EL (cell line): ENCODE data around the gene CAMSAP3.
"Not testable (repeated sequence)": the region's sequence is repeated elsewhere in the genome, so short reads cannot be mapped to it uniquely, and the experiment has no call there.

Experiments used
- DNase-seq: peaks from one replicate; pipeline ENCODE4 v3.0.0-alpha.2; 2016

Gene CAMSAP3

DNA sequence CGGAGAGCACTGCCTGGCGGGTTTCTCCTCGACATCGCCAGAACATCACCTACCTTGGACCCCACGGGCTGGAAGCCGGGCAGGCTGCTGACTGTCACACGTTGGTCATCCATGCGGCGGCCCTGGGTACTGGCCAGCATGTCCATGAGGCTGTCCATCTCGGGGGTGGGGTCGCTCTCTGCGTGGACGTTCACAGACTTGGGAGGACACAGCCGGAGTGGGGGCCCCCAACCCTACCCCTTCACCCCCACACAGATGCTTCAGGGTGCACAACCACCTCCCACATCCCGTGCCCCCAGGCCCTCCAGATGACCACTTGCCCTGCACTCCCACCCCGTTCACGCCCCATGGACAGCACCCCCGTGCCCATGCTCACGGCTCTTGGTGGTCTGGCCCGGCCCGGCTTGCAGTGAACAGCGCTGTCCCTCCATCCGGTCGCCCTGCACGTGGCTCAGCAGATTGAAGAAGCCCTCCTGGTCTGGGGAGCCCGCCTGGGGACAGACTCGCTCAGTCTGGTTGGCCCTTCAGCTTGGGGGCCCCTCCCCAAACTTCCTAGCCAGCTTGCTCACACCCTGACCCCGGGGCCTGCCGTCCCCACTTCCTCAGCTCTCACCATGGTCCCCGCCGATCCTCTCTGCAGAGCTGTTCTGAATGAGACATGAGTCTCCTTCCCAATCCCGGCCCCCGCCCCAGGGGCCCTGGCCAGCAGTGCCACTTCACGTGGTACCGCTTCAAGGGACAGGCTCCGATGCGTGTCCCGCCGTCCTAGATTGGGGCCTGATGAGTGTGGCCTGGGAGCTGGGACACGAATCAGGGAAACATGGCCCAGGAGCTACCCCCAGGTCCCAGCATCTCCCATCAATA, 36.9 kb downstream of the CAMSAP3 start:
- DNase-seq, result no peak

DNA sequence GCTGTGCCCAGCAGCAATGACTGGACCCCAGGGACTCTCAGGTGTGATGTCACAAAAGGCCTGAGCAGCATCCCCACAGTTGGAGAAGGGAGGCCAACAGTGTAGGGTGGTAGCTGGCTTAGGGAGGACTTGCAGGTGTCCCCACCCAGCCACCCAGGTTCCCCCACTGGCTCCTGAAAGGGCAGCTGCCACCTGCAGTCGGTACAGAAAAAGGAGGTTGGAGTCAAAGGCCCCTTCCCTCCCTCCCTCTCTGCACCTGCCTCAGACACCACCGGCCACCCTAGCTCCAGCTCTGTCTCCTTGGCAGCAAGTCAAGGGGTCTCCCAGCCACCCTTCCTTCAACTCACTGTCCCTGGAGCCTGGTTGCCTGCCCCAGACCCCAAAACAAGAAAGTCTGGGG, 38.0 kb downstream of the CAMSAP3 start, which contains the start of gene PCP2:
Gene PCP2, minus strand, starts transcription at position 22 of the 400 bp plus-strand sequence. CDS start 262 bp downstream, outside the sequence.
- no peak for DNase-seq

DNA sequence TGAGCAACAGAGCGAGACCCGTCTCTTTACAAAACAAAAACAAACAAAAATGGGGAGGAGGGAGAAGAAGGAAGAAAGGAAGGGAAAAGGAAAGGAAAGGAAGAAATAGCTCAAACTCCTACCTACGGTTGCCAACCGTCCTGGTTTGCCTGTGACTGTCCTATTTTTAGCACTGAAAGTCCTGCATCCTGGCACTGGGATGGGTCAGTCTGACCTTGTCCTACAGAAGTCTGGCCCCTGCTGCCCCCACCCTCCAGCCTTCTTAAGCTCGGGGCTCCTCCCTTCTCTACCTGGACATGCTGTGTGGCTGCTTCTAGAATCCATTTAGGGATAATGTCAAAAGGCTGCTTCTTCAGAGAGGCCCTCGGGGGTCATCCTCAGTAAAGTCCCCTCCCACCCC, 40.0 kb downstream of the CAMSAP3 start:
- DNase-seq, result no peak

DNA sequence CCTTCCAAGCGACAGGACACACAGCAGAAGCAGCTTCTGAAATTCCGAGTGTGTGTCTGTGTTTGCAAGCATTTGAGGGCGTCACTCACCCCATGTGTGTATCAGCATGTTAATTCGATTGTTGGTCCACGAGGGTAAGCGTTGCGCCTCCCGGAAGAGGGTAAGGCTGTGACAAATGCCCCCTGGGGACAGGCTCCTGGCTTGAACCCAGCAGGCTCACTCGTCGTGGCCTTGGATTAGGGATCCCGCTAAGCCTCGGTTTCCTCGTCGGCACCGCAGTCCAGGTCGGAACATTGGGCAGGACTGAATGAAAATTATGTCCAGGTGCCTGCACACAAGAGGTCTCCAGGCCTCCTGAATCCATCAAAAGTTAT, 40.6 kb downstream of the CAMSAP3 start:
- no peak for DNase-seq

DNA sequence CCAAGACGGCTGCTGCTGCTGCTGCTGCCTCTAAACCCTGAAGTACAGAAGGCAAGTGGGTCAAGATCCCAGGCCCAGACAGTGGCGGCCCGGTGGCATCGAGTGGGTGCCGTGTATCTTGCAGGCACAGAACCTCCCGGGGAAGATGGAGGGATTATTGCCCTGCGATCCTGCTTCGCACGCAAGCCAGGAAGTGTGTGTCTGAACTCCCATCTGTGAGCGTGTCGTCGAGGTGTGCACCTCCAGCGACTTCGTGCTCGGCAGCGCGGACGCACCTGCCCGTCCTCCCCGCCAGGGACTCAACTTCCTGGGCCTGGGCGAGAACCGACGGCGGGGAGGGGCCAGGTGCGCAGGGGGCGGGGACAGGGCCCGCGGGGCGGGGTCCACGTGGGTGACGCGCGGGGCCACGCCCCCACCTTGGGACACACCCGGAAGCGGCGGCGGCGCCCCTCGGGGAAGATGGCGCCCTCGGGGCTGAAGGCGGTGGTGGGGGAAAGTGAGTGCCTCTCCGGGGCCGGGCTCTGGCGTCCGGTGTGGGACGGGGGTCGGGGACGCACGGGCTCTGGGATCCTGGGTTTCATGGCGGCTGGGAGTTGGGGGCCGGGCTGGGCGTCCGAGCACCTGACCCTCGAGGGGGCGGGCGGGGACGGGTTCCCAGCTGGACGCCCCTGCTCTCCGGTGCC, 41.2 kb downstream of the CAMSAP3 start, which contains the start of gene STXBP2:
Gene STXBP2, plus strand, starts transcription at position 420 of the 683 bp plus-strand sequence. Its CDS starts 40 bp downstream, at position 460.
- peak; percentile 38 for DNase-seq

DNA sequence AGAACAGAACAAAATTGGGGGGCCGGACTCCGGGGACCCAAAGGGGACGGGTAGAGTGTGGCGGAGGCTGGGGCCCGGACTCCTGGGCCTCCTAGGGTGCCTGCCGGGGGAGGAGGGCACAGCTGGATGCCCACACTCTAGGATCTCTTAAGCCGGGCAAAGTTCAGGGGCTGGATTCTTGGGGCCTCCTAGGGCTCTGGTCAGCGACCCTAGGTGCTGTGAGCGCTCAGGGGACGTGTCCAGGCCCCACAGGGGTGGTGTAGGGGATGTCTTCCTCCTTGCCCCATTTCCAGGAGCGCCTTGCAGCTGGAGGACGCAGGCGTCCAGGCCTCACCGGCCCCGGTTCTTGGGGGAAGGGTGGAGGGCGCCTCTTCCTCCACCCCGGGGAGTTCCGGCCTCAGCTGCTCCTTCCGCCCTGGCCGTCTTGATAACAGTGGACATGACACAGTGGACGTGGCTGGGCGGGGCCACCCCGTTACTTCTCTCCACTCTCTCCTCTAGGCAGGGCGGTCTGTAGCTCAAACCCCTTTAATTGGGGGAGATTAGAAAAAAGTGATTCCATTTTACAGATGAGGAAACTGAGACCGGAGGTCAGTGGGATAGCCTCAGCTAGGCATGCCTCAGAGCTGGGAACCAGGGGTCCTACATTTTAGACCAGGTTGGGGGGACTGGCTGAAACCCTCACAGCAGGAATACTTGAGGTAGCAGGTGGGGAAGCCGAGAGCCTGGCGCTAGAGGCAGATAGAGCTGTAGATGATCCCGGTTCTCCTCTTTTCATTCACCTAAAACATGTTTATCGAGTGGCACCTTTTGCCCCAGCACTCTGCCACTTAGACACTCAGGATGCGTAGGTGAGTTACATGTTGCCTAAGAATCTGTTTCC, 42.0 kb downstream of the CAMSAP3 start:
- DNase-seq, result no peak

DNA sequence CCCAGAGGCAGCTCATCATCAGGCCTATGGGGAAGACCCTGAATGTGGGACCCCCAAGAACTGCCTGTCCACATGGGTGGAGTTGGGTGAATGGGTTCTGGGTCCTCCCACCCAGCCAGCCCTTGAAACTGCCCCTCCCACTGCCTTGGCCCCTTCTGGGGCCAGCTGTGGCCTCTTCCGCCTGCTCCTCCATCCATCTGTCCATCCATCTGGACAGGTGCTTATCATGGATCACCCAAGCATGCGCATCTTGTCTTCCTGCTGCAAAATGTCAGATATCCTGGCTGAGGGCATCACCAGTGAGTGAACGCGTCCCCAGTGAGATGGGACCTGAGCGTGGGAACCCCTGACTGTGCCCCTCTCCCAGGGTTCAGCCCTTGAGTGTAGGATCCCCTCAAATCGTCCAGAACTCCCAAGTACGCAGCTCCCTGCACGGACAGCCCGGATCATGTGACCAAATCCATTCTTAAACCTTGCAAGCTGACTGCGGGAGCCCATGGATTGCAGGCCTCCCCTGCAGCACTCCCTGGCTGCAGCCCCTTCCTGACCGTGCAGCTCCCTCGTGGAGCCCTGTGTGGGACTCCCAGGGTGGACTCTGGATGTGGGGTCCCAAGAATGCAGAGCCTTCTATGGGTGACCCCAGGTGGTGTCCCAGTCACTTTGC, 43.3 kb downstream of the CAMSAP3 start:
- DNase-seq, result no peak

DNA sequence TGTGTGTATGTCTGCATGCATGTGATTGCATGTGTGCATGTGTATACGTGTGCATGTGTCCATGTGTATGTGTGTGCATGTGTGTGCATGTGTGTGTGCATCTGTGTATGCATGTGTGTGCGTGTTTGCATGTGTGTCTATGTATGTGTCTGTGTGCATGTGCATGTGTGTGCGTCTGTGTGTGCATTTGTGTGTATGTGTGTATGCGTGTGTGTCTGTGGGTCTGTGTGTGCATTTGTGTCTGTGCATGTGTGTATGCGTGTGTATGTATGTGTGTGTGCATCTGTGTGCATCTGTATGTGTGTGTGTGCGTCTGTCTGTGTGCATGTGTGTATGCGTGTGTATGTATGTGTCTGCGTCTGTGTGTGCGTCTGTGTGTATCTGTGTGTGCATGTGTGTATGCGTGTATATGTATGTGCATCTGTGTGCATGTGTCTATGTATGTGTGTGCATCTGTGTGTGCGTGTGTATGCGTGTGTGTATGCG, 44.2 kb downstream of the CAMSAP3 start:
- DNase-seq, result no peak

DNA sequence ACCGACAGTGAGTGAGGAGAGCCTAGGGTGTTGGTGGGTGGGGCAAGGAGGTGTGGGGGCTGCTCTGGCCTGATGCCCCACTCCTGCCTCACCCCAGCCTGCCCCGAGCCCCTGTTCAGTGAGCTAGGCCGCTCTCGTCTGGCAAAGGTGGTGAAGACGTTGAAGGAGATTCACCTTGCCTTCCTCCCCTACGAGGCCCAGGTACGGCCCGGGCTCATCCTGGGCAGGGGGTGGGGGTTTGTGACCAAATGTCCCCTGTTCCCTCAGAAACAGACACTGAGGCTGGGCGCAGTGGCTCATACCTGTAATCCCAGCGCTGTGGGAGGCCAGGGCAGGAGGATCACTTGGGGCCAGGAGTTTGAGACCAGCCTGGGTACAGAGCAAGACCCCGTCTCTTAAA, 45.1 kb downstream of the CAMSAP3 start:
- no peak for DNase-seq

DNA sequence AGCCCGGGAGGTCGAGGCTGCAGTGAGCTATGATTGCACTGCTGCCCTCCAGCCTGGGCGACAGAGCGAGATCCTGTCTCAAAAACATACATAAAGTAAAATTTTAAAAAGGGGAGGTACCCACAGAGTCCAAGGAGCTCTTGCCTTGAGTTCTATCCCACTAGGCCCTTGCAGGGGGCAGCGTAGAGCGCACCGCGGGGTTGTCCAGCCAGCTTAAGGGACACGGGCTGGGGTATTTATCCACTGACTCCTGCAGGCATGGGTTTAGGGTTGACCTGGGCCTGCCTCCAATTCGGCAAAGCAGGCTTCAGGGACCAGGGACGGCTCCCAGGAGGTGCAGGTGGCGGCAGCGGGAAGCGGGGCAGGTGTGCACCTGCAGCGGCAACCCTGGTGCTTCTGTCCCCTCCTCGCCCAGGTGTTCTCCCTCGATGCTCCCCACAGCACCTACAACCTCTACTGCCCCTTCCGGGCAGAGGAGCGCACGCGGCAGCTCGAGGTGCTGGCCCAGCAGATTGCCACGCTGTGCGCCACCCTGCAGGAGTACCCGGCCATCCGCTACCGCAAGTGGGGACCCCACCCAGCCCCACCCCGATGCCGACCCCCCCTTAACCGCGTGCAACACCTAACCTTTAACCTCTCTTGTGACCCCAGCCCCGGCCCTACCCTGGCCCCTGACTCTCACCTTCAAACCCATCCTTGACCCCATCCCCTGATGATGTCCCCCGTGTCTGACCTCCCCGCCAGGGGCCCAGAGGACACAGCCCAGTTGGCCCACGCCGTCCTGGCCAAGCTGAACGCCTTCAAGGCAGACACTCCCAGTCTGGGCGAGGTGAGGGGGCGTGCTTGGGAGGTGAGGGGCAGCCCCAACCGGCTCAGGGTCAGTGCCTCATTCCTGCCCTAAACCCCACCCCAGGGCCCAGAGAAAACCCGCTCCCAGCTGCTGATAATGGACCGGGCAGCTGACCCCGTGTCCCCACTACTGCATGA, 45.9 kb downstream of the CAMSAP3 start:
- DNase-seq, result no peak

DNA sequence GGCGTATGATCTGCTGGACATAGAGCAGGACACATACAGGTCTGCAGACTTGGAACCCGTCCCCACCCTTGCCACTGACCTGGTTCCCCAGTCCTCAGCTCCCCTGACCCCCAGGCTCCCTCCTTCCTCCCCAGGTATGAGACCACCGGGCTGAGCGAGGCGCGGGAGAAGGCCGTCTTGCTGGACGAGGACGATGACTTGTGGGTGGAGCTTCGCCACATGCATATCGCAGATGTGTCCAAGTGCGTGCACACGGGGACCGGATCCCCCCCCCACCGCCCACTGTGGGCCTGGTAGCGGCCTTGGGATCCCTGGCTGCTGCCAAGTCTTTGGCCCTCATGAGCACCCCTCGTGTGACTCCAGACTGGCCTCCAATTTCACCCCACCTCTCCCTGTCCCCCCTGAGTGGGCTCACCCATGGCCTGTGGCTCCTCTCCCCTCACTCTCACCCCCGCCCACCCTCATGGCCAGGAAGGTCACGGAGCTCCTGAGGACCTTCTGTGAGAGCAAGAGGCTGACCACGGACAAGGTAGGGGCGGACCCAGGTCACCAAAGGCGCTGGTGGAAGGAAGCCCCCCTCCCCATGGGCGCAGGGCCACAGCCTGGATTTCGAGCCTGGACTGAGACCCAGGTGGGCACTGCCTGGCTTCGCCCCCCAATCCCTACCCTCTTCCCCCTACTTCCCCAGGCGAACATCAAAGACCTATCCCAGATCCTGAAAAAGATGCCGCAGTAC, 46.8 kb downstream of the CAMSAP3 start:
- DNase-seq, result no peak

DNA sequence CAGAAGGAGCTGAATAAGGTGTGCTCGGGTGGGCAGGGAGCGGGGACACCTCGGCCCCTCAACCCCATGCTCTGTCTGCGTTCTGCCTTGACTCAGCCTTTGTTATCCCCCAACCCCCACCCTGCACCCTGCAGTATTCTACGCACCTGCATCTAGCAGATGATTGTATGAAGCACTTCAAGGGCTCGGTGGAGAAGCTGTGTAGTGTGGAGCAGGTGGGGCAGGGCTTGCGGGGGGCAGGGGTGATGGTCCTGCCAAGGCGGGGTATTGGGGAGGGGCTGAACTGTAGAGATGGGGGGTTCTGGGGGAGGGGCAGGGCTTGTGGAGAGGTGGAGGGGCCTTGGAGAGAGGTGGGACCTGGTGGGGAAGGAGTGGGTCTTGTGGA, 47.4 kb downstream of the CAMSAP3 start:
- DNase-seq, result no peak

DNA sequence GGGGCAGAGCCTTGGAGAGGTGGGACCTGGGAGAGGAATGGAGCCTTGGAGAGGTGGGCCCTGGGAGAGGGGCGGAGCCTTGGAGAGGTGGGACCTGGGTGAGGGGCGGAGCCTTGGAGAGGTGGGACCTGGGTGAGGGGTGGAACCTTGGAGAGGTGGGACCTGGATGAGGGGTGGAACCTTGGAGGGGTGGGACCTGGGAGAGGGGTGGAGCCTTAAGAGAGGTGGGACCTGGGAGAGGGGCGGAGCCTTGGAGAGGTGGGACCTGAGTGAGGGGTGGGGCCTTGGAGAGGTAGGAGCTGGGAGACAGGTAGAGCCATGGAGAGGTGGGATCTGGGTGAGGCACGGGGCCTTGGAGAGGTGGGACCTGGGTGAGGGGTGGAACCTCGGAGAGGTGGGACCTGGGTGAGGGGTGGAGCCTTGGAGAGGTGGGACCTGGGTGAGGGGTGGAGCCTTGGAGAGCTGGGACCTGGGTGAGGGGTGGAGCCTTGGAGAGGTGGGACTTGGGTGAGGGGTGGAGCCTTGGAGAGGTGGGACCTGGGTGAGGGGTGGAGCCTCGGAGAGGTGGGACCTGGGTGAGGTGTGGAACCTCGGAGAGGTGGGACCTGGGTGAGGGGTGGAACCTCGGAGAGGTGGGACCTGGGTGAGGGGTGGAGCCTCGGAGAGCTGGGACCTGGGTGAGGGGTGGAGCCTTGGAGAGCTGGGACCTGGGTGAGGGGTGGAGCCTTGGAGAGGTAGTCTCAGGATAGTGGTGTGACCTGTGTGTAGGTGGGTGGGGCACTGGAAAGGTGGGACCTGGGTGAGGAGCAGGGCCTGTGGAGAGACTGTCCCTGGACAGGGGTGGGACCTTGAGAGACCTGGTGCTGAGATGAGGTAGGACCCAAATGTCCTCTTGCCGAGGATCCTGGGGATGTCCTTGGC, 48.2 kb downstream of the CAMSAP3 start:
- DNase-seq, result not testable (repeated sequence)

DNA sequence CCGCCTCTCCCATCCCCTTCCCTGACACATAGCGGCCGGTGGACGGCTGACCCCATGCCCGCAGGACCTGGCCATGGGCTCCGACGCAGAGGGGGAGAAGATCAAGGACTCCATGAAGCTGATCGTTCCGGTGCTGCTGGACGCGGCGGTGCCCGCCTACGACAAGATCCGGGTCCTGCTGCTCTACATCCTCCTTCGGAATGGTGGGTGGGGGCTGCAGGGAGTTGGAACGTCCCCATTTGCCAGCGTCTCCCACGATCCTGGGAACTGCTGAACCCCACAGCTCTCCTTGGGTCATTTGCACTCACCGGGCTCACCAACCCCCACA, 48.9 kb downstream of the CAMSAP3 start:
- DNase-seq, result no peak

DNA sequence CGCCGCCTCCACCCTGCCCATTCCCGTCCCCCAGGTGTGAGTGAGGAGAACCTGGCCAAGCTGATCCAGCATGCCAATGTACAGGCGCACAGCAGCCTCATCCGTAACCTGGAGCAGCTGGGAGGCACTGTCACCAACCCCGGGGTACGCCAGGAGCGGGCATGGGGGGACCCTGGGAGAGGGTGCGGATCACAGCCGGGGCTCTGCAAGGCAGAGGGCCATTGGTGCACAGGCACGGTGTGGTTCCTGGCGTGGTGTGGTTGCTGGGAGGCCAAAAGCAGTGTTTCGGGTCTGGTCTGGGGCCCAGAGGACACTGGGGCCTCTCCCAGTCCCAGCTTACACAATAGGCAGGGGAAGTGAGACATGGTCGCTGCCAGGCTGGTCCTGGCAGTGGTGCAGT, 49.5 kb downstream of the CAMSAP3 start:
- no peak for DNase-seq

DNA sequence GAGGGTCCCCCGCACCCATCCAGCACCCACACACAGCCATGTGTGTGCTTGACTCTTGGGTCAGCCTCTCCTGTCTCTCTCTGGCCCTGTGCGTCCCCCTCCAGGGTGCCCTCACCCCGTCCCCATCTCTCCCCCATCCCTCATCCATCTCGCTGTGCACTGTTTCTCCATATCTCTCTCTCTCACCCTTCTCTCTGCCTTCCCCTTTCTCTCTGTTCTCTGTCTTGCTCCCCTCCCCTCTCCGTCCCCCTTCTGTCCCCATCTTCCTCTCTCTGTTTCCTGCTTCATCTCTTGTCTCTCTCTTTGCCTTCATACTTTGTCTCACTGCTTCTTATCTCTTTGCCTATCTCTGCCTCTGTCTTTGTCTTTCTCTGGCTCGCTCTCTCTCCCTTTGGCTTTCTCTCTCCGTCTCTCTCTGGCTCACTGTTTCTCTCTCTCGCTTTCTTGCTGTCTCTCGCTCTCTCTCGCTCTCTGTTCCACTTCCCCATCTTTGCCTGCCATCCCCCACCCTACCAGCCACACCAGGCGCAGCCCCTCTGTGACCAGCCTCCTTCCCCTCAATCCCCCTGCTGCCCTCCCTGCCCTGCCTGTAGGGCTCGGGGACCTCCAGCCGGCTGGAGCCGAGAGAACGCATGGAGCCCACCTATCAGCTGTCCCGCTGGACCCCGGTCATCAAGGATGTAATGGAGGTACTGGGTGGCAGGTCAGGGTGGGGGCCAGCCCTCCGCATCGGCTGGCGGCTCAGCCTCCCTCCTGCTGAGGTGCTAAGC, 50.2 kb downstream of the CAMSAP3 start:
- DNase-seq, result no peak

DNA sequence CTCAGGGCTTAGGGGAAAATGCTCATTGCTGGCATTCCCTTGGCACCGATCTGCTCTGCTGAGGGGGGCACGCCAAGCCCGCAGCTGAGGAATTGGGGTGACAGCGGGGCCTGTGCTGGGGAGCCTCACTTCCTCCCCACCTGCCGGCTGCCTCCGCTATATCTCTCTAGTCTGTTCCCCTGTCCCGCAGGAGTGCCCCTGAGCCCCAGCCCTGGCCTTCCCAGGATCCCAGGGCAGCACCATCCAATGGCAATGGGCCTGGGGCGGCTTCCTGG, 50.7 kb downstream of the CAMSAP3 start:
- DNase-seq, result no peak

DNA sequence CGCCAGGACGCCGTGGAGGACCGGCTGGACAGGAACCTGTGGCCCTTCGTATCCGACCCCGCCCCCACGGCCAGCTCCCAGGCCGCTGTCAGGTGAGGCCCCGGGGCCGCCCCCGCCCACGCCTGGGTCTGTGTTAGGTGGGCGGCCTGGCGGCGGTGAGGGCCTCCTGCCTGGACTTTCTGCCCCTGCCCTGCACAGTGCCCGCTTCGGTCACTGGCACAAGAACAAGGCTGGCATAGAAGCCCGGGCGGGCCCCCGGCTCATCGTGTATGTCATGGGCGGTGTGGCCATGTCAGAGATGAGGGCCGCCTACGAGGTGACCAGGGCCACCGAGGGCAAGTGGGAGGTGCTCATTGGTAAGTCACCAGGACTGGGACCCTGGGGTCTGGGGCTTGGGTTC, 51.5 kb downstream of the CAMSAP3 start:
- no peak for DNase-seq
